Measurements from ENCODE around the gene WWP2. TPM values are rescaled to one million over a fixed set of nuclear protein-coding genes. Genes with fewer than 3 reads are reported as not detected.
"Not testable (repeated sequence)": the region's sequence is repeated elsewhere in the genome, so short reads cannot be mapped to it uniquely, and the experiment has no call there.

Gene WWP2
- polyA plus RNA-seq, 4 donors: 38.8 to 54.6 (median 45.8) TPM

GRCh38 chr16:69852815-69853214, 90.7 kb downstream of the WWP2 start:
- no peak for DNase-seq (ENCODE audit: low read depth in 4 of 4, low spot score in 2 of 4)

DNA sequence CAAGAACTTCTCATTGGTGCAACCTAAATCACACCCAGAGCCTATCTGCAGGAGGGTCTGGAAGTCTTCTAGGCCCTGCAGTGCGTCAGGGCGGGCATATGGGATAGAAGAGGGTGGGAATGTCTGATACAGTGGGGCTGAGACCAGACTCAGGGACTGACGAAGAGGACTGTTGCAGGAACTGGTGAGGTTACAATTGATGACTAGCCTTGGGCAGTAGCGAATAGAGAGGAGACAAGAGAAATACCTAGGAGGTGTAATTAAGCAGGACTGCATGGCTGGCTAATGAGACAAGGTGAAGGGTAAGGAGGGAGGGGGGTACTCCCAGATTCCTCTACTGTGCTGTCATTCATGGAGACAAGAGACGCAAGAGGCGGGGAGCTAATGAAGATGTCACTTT, 91.3 kb downstream of the WWP2 start:
- no peak for DNase-seq (ENCODE audit: low read depth in 4 of 4, low spot score in 2 of 4)

DNA sequence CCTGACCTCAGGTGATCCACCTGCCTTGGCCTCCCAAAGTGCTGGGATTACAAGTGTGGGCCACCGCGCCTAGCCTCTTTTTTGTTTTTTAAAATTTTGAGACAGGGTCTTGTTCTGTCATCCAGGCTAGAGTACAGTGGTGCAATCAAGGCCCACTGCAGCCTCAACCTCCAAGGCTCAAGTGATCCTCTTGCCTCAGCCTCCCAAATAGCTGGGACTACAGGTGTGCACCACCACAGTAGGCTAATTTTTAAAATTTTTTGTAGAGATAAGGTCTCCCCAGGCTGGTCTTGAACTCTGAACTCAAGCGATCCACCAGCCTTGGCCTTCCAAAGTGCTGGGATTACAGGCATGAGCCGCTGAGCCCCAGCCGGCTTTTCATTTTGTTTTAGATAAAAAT, 92.6 kb downstream of the WWP2 start:
- not testable (repeated sequence) for DNase-seq (ENCODE audit: low read depth in 4 of 4, low spot score in 2 of 4)

DNA sequence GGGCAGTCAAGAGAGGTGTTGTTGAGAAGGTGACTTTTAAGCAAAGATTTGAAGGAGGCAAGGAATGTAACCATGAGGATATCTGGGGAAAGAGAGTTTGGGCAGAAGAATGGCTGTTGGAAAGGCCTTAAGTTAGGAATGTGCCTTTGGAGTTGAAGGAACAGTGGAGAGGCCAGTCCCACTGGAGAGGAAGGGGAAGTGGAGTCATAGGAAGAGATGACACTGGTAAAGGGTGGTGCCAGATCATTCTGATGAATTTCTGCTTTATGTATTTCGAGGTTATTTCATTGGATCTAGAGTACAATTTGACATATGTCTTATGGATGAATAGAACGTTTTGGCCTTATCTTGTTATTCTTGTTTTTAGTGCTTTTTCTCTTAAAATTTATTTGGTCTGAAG, 93.5 kb downstream of the WWP2 start:
- no peak for DNase-seq (ENCODE audit: low read depth in 4 of 4, low spot score in 2 of 4)

- no peak for DNase-seq (ENCODE audit: low read depth in 4 of 4, low spot score in 2 of 4)
These were observed 96.3 kb downstream of the WWP2 start for GRCh38 chr16:69858191-69859104.

DNA sequence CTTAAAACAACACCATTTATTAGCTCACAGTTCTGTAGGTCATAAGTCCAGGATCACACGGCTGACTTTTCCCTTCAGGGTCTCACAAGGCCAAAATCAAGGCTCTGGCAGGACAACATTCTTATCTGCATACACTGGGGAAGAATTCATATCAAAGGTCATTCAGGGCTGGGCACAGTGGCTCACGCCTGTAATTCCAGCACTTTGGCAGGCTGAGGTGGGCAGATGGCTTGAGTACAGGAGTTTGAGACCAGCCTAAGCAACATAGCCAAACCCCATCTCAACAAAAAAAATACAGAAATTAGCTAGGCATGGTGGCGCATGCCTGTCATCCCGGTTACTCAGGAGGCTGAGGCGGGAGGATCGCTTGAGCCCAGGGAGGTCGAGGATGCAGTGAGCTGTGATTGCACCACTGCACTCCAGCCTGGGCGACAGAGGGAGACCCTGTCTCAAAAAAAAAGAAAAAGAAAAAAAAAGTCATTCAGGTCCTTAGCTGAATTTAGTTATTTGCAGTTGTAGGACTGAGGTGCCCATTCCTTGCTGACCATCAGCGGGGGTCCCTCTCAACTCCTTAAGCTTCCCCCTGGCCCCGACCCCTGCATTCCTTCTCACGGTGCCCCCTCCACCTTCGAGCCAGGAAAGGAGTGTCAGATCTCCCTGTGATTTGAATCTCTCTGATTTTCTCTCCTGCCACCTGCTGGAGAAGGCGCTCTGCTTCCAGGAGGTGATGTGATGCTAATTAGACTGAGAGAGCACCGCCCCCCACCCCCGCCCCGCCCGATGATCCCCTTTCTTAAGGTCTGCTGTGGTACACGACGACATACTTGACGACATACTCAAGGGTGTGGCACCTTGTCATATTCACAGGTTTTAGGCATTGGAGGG, 97.2 kb downstream of the WWP2 start:
- no peak for DNase-seq (ENCODE audit: low read depth in 4 of 4, low spot score in 2 of 4)

- DNase-seq (ENCODE audit: low read depth in 4 of 4, low spot score in 2 of 4): no peak
These were observed 98.4 kb downstream of the WWP2 start for GRCh38 chr16:69860233-69861231.

DNA sequence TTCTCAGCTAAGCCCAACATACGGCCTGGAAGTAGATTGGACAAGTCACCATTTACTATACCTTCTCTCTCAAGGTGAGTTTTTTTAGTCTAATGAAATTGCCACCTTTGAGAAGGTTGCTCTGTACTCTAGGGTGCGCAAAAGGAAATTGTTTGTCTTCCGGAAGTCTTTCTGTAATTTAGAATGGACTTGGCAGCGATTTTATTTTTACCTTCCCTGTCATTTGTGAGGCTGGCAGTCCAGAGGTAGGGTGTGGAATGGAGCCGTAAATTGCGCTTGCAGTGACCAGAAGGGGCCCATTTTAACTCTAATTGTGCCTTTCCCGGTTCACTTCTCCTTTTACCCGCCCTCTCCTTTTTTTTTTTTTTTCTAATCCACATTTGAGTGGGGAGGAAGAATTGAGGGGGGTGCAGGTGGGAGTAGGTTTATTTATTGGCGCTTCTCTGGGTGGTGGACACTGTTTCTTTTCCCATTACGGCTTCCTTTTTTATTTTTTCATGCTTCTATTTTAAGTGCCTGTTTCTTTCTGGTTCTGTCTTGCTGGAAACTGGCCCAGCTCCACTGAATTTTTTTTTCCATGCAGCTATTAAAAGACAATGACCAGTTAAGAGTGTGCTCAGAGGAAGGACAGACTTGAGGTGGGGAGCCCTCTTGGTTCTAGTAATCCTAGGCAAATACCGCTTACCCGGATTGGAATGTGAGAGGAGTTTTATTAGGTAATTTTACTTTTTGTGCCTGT, 99.3 kb downstream of the WWP2 start:
- peak; percentile 39 to 69 (median 49) for DNase-seq (ENCODE audit: low read depth in 4 of 4, low spot score in 2 of 4)

GRCh38 chr16:69863401-69864281, 101.5 kb downstream of the WWP2 start:
- DNase-seq (ENCODE audit: low read depth in 4 of 4, low spot score in 2 of 4): no peak

DNA sequence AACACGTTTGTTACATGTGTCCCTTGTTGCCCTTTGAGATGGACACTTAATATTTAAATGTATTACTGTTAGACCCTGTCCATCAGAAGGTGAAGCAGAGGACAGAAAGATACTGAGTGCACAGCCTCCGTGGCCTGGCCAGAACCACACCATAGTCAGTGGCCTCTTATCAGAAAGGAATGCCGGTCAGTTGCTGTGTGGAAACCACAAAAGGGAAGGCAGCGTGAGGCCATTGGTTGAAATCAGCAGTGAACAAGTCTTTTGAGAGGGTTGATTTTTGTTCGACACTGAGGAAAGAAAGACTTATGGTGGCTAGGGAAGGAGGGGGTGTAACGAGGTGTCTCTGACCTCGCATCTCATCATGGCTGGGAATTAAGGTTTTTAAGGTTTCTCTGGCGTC, 103.6 kb downstream of the WWP2 start:
- no peak for DNase-seq (ENCODE audit: low read depth in 4 of 4, low spot score in 2 of 4)

- DNase-seq (ENCODE audit: low read depth in 4 of 4, low spot score in 2 of 4): no peak
These were observed 105.8 kb downstream of the WWP2 start for GRCh38 chr16:69867784-69868560.

DNA sequence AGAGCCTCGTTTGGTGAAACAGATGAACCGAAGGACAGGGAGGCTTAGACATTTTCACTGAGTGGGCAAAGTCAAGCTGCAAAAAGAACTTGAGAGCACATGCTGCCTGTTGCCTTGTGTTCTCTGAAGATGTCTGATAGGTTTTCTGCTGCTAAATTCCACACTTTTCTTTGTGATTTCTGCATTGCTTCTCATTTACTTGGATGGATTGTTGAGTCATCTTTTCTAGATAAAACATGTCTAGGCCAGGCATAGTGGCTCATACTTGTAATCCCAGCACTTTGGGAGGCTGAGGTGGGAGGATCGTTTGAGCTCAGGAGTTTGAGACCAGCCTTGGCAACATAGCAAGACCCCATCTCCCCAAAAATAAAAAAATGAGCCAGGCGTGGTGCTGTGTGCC, 108.6 kb downstream of the WWP2 start:
- no peak for DNase-seq (ENCODE audit: low read depth in 4 of 4, low spot score in 2 of 4)

DNA sequence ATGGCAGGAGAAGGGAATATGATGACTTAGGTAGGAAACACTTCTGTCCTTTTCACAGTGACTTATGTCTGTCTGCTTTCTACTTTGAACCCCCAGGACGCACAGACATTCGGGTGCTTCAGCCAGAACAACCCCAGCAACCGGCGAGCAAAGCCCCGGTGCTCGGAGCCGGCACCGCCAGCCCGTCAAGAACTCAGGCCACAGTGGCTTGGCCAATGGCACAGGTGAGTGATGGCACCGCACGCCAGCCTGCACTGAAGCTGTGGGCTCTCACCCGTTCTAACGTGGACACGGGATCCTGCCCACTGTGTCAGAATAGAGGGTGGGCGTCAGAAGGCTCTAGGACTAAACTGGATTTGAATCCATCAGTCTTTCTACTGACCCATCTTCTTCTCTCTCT, 109.6 kb downstream of the WWP2 start:
- no peak for DNase-seq (ENCODE audit: low read depth in 4 of 4, low spot score in 2 of 4)

- no peak for DNase-seq (ENCODE audit: low read depth in 4 of 4, low spot score in 2 of 4)
These were observed 110.8 kb downstream of the WWP2 start for GRCh38 chr16:69872888-69873287.

DNA sequence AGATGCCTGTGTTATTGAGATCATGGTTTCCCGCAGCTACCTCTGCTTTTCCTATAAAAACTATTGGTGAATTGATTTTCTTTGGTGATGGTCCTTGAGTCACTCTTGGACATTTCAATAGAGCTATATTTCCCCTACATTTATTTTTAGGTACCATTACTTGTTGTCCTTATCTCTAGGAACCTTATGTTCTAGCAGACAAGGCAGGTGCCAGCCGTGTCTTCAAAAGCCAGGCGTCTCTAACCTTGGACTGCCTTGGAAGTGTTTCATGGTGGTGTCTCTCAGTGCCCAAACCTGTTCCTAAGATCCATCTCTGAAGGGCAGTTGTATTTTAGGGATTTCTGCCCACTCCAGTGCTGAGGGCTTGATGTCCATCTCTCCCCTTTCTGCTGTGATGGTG, 111.7 kb downstream of the WWP2 start:
- no peak for DNase-seq (ENCODE audit: low read depth in 4 of 4, low spot score in 2 of 4)

DNA sequence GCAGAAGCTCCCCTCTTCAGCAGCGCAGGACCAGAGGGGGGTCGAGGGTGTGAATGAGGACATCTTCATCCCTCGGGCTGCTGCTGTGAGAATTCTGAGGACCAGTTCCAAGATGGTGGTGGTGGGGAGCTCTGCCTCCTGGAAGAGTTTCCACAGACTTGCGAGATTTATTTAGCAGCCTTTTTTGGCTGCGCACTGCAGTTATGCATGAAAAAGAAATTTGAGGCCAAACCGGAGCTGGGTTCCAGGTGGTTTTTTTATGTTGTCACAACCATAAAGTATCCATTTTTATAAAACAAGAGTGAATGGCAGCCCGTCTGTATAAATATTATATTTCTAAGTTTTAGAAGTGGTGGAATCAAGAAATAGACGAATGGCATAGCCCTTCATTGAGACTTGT, 112.1 kb downstream of the WWP2 start:
- no peak for DNase-seq (ENCODE audit: low read depth in 4 of 4, low spot score in 2 of 4)

- no peak for DNase-seq (ENCODE audit: low read depth in 4 of 4, low spot score in 2 of 4)
These were observed 118.6 kb downstream of the WWP2 start for GRCh38 chr16:69880640-69881133.

GRCh38 chr16:69881141-69881540, 119.0 kb downstream of the WWP2 start:
- DNase-seq (ENCODE audit: low read depth in 4 of 4, low spot score in 2 of 4): no peak

All from left renal cortex interstitium (tissue), 4 donors.